ENCODE results near the gene MACF1. TPM values are rescaled to one million over a fixed set of nuclear protein-coding genes. Genes with fewer than 3 reads are reported as not detected.

MACF1 gene
- total and polyA plus RNA-seq, 4 donors: 284 to 366 (median 329) TPM

DNA sequence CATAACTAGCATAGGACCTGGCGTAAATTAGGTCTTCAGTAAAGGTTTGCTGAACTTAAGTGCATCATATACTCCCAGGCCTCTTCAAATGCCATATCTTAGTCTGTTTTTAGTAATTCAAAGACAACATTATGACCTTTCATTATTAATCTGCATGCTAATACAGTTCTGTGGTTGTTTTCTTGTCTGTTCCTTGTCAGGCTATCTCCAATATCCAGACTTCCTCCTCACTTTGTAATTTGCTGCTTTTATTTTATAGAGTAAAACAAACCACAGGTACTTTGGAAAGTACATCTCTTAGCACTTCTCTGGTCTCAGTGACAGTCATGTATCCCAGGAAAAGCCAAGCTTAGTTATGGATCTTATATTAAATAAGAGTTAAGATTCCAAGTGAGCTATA is 221.9 kb downstream of the MACF1 start:
- no peak overlapping the region for H3K27ac ChIP-seq (ENCODE audit: low read depth, low read length)
- DNase-seq (ENCODE audit: low read depth in 4 of 6, low spot score in 6 of 6): no peak
- no peaks in the 10 kb centered on the region for H3K9me3 ChIP-seq (ENCODE audit: control insufficient read depth, insufficient read depth, low read length)
- H3K4me3 ChIP-seq (ENCODE audit: low read depth, low read length): no peak overlapping the region
- H3K36me3 ChIP-seq (ENCODE audit: control insufficient read depth, insufficient read depth, low read length): peaks cover 32% of the 10 kb centered on the region
- no peaks in the 10 kb centered on the region for H3K27me3 ChIP-seq (ENCODE audit: control insufficient read depth, insufficient read depth, low read length)
- WGBS (ENCODE audit: insufficient coverage): no CpG with 5 or more reads among the region's 1 CpG
- no peaks in the 10 kb centered on the region for H3K4me1 ChIP-seq (ENCODE audit: control insufficient read depth, insufficient read depth, low read length)

DNA sequence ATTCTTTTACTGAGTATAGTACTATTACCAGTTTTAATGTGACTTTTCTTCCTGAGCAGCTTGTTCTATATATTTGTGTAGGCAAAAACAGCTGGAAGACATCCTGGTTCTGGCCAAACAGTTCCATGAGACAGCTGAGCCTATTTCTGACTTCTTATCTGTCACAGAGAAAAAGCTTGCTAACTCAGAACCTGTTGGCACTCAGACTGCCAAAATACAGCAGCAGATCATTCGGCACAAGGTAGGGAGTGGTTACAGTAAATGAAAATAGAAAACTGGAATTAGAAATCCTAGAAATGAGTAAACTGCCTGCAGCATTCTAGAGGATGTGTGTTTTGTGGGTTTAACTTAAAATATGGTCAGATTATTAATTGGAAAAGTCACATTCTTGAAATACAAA is 222.9 kb downstream of the MACF1 start:
- H3K9me3 ChIP-seq (ENCODE audit: control insufficient read depth, insufficient read depth, low read length): no peaks in the 10 kb centered on the region
- no peak overlapping the region for H3K4me3 ChIP-seq (ENCODE audit: low read depth, low read length)
- H3K27me3 ChIP-seq (ENCODE audit: control insufficient read depth, insufficient read depth, low read length): no peaks in the 10 kb centered on the region
- H3K36me3 ChIP-seq (ENCODE audit: control insufficient read depth, insufficient read depth, low read length): peaks cover 27% of the 10 kb centered on the region
- no peak for DNase-seq (ENCODE audit: low read depth in 4 of 6, low spot score in 6 of 6)
- H3K4me1 ChIP-seq (ENCODE audit: control insufficient read depth, insufficient read depth, low read length): no peaks in the 10 kb centered on the region
- H3K27ac ChIP-seq (ENCODE audit: low read depth, low read length): no peak overlapping the region
- no CpG with 5 or more reads among the region's 1 CpG for WGBS (ENCODE audit: insufficient coverage)

DNA sequence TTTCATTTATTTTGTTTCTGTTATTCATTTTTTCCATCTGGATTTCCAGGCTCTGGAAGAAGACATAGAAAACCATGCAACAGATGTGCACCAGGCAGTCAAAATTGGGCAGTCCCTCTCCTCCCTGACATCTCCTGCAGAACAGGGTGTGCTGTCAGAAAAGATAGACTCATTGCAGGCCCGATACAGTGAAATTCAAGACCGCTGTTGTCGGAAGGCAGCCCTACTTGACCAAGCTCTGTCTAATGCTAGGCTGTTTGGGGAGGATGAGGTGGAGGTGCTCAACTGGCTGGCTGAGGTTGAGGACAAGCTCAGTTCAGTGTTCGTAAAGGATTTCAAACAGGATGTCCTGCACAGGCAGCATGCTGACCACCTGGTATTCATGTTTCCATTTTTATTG is 223.4 kb downstream of the MACF1 start:
- H3K4me3 ChIP-seq (ENCODE audit: low read depth, low read length): no peak overlapping the region
- no peaks in the 10 kb centered on the region for H3K9me3 ChIP-seq (ENCODE audit: control insufficient read depth, insufficient read depth, low read length)
- no peak overlapping the region for H3K27ac ChIP-seq (ENCODE audit: low read depth, low read length)
- peaks cover 27% of the 10 kb centered on the region for H3K36me3 ChIP-seq (ENCODE audit: control insufficient read depth, insufficient read depth, low read length)
- 93% methylated on average over 2 of the region's 4 CpGs for WGBS (ENCODE audit: insufficient coverage)
- no peak for DNase-seq (ENCODE audit: low read depth in 4 of 6, low spot score in 6 of 6)
- no peaks in the 10 kb centered on the region for H3K27me3 ChIP-seq (ENCODE audit: control insufficient read depth, insufficient read depth, low read length)
- no peaks in the 10 kb centered on the region for H3K4me1 ChIP-seq (ENCODE audit: control insufficient read depth, insufficient read depth, low read length)

DNA sequence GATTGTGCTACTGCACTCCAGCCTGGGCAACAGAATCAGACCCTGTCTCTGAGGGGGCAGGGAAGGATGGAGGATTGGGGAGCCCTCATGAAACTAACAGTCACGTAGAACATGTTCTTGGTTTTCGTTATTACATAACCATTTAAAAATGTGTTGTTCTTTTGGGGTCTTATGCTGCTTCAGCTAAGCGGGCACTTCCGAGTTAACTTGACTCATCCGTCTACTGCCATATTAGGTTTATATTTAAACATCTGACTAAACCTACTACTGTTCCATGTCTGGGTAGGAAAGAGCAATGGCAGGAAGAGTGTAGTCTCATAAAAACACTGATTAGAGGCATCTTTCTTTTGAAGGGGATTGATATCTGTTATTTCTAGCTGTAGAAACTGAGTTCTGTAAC is 227.4 kb downstream of the MACF1 start:
- DNase-seq (ENCODE audit: low read depth in 4 of 6, low spot score in 6 of 6): no peak
- H3K4me1 ChIP-seq (ENCODE audit: control insufficient read depth, insufficient read depth, low read length): no peaks in the 10 kb centered on the region
- H3K9me3 ChIP-seq (ENCODE audit: control insufficient read depth, insufficient read depth, low read length): no peaks in the 10 kb centered on the region
- H3K27ac ChIP-seq (ENCODE audit: low read depth, low read length): no peak overlapping the region
- peaks cover 24% of the 10 kb centered on the region for H3K36me3 ChIP-seq (ENCODE audit: control insufficient read depth, insufficient read depth, low read length)
- whole genome bisulfite sequencing (ENCODE audit: insufficient coverage): no CpG with 5 or more reads among the region's 5 CpGs
- no peaks in the 10 kb centered on the region for H3K27me3 ChIP-seq (ENCODE audit: control insufficient read depth, insufficient read depth, low read length)
- H3K4me3 ChIP-seq (ENCODE audit: low read depth, low read length): no peak overlapping the region

DNA sequence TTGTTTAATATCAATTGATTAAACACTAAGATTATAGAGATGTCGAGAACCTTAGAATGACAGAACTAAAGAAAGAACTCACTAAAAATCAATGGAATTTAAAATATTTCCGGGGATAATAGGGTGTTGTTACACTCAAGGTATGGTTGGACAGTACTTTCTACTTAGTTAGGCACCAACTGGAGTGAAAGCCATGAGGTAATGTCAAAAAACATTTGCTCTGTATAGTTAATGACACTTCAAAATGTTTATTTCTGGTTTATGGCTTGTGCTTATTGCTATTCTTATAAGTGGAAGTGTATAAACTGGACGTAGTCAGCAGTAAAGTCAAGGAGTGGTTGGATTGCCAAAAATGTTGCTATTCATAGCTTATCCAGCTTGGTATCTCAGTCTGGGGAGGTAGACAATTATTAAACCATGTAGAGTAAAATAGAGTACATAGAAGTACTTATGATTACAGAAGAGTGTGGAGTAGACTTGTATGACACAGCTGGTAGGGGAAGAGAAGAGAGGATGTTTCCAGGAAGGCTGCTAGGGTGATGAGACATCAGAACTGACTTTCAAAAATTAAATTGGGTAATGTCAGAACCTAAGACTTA is 230.4 kb downstream of the MACF1 start:
- peaks cover 8% of the 10 kb centered on the region for H3K4me1 ChIP-seq (ENCODE audit: control insufficient read depth, insufficient read depth, low read length)
- H3K36me3 ChIP-seq (ENCODE audit: control insufficient read depth, insufficient read depth, low read length): peaks cover 16% of the 10 kb centered on the region
- WGBS (ENCODE audit: insufficient coverage): 78% methylated on average over 1 of the region's 3 CpGs
- DNase-seq (ENCODE audit: low read depth in 4 of 6, low spot score in 6 of 6): no peak
- no peak overlapping the region for H3K4me3 ChIP-seq (ENCODE audit: low read depth, low read length)
- no peaks in the 10 kb centered on the region for H3K27me3 ChIP-seq (ENCODE audit: control insufficient read depth, insufficient read depth, low read length)
- H3K27ac ChIP-seq (ENCODE audit: low read depth, low read length): no peak overlapping the region
- H3K9me3 ChIP-seq (ENCODE audit: control insufficient read depth, insufficient read depth, low read length): no peaks in the 10 kb centered on the region

DNA sequence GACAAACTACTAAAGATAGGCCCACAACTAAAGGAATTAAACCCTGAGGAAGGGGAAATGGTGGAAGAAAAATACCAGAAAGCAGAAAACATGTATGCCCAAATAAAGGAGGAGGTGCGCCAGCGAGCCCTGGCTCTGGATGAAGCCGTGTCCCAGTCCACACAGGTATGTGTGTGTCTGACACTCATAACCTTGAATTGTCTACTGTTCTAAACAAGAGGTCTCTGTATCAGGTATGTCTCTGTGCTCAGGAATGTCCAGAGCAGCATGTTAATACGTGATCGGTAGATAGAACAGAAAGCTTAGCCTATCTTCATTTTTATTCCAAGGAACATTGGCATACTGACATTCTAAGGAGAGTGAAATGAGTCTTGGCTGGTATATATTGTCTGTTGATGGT is 231.1 kb downstream of the MACF1 start:
- H3K27me3 ChIP-seq (ENCODE audit: control insufficient read depth, insufficient read depth, low read length): no peaks in the 10 kb centered on the region
- H3K9me3 ChIP-seq (ENCODE audit: control insufficient read depth, insufficient read depth, low read length): no peaks in the 10 kb centered on the region
- H3K4me1 ChIP-seq (ENCODE audit: control insufficient read depth, insufficient read depth, low read length): peaks cover 8% of the 10 kb centered on the region
- peaks cover 18% of the 10 kb centered on the region for H3K36me3 ChIP-seq (ENCODE audit: control insufficient read depth, insufficient read depth, low read length)
- H3K27ac ChIP-seq (ENCODE audit: low read depth, low read length): no peak overlapping the region
- H3K4me3 ChIP-seq (ENCODE audit: low read depth, low read length): no peak overlapping the region
- no peak for DNase-seq (ENCODE audit: low read depth in 4 of 6, low spot score in 6 of 6)
- WGBS (ENCODE audit: insufficient coverage): 83% methylated on average over 3 of the region's 5 CpGs

DNA sequence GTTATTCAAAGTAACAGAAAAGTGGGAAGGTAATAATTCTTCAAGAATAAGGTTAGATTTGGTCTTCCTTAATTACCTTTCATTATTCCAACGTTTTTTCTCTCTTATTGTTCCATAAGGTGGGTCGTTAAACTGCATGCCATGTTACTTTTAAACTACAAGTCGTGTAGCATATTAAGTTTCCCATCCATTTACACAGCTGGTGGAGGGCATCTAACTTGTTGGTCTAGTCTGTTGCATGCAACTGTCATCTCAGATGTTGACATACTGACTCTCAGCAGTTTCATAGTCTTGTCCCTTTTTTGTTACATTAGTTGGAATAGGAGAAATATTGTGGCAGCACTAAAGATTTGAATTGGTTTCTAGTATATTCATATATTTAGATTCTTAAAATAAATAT is 232.3 kb downstream of the MACF1 start:
- H3K27me3 ChIP-seq (ENCODE audit: control insufficient read depth, insufficient read depth, low read length): no peaks in the 10 kb centered on the region
- H3K27ac ChIP-seq (ENCODE audit: low read depth, low read length): no peak overlapping the region
- peaks cover 16% of the 10 kb centered on the region for H3K36me3 ChIP-seq (ENCODE audit: control insufficient read depth, insufficient read depth, low read length)
- H3K9me3 ChIP-seq (ENCODE audit: control insufficient read depth, insufficient read depth, low read length): no peaks in the 10 kb centered on the region
- no peak for DNase-seq (ENCODE audit: low read depth in 4 of 6, low spot score in 6 of 6)
- no CpG with 5 or more reads among the region's 3 CpGs for WGBS (ENCODE audit: insufficient coverage)
- no peak overlapping the region for H3K4me3 ChIP-seq (ENCODE audit: low read depth, low read length)
- peaks cover 8% of the 10 kb centered on the region for H3K4me1 ChIP-seq (ENCODE audit: control insufficient read depth, insufficient read depth, low read length)

DNA sequence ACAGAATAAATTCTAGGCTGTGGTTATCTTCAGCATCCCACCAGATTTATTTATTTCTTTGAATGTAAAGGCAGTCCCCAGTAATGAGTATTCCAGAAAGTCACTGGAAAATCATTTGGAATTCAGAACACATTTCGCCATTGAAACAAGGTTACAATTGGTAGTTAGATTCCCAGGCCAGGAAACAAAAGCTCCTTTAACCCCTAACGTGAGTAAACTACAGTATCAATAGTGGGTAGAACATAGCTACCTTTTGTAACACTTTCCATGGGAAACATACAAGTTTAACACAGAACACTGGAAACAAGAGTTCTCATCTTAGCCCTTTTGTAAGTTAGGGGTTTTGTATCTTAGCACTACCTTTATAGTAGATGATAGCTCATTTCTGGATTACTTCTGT is 233.5 kb downstream of the MACF1 start:
- WGBS (ENCODE audit: insufficient coverage): no CpG with 5 or more reads among the region's 2 CpGs
- no peaks in the 10 kb centered on the region for H3K9me3 ChIP-seq (ENCODE audit: control insufficient read depth, insufficient read depth, low read length)
- no peak overlapping the region for H3K4me3 ChIP-seq (ENCODE audit: low read depth, low read length)
- H3K27me3 ChIP-seq (ENCODE audit: control insufficient read depth, insufficient read depth, low read length): no peaks in the 10 kb centered on the region
- peaks cover 8% of the 10 kb centered on the region for H3K4me1 ChIP-seq (ENCODE audit: control insufficient read depth, insufficient read depth, low read length)
- H3K27ac ChIP-seq (ENCODE audit: low read depth, low read length): peak overlapping the region; percentile 42
- peaks cover 24% of the 10 kb centered on the region for H3K36me3 ChIP-seq (ENCODE audit: control insufficient read depth, insufficient read depth, low read length)
- DNase-seq (ENCODE audit: low read depth in 4 of 6, low spot score in 6 of 6): peak in 5 of 6 donors; percentile 47 to 86 (median 69)

DNA sequence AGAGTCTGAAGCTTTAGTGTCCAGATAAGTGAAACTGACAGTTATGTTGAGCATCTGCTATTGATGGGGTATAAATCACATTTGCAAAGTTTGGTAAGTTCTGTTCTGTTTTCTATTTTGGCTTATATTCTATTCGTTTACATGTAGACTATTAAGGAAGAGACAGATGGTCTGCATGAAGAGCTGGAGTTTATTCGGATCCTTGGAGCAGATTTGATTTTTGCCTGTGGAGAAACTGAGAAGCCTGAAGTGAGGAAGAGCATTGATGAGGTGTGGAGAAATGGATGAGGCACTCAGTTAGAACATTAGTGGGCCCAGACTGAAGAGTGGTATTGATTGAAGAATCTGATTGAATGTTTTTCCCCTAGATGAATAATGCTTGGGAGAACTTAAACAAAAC is 236.4 kb downstream of the MACF1 start:
- H3K27me3 ChIP-seq (ENCODE audit: control insufficient read depth, insufficient read depth, low read length): no peaks in the 10 kb centered on the region
- H3K4me3 ChIP-seq (ENCODE audit: low read depth, low read length): no peak overlapping the region
- DNase-seq (ENCODE audit: low read depth in 4 of 6, low spot score in 6 of 6): peak in 1 of 6 donors; percentile 51
- 87% methylated on average over 2 of the region's 2 CpGs for WGBS (ENCODE audit: insufficient coverage)
- H3K9me3 ChIP-seq (ENCODE audit: control insufficient read depth, insufficient read depth, low read length): no peaks in the 10 kb centered on the region
- peaks cover 8% of the 10 kb centered on the region for H3K4me1 ChIP-seq (ENCODE audit: control insufficient read depth, insufficient read depth, low read length)
- no peak overlapping the region for H3K27ac ChIP-seq (ENCODE audit: low read depth, low read length)
- H3K36me3 ChIP-seq (ENCODE audit: control insufficient read depth, insufficient read depth, low read length): peaks cover 20% of the 10 kb centered on the region

DNA sequence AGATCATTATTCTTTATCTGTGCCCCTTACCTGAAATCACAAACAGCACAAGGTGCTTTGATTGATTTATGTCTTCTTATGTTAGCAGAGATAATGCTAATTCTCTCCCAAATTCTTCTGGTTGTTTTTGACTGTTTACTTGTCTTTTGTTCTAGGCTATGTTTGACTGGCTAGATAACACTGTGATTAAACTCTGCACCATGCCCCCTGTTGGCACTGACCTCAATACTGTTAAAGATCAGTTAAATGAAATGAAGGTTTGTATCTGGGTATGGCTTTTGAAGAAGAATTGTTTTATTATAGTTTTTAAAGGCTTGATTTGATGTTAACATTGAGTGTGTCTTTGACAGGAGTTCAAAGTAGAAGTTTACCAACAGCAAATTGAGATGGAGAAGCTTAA is 237.3 kb downstream of the MACF1 start:
- Histone ChIP-seq H3K4me3 (ENCODE audit: low read depth, low read length) (no peak overlapping the region), H3K27ac (ENCODE audit: low read depth, low read length) (no peak overlapping the region), H3K9me3 (ENCODE audit: control insufficient read depth, insufficient read depth, low read length) (no peaks in the 10 kb centered on the region), H3K4me1 (ENCODE audit: control insufficient read depth, insufficient read depth, low read length) (peaks cover 8% of the 10 kb centered on the region), H3K27me3 (ENCODE audit: control insufficient read depth, insufficient read depth, low read length) (no peaks in the 10 kb centered on the region), H3K36me3 (ENCODE audit: control insufficient read depth, insufficient read depth, low read length) (peaks cover 20% of the 10 kb centered on the region)
- DNase-seq (ENCODE audit: low read depth in 4 of 6, low spot score in 6 of 6): no peak
